GM20000 (cell line): ENCODE data around the gene ISLR2.

Experiments used
- DNase-seq: peaks from one replicate; pipeline ENCODE4 v3.0.0; 2012; ENCODE audit warnings: low spot score
- TF ChIP-seq, protein P1 (sequence below): IDR thresholded peaks from 2 replicates; pipeline ENCODE4 v1.5.1; 2012; ENCODE audit warnings: mild to moderate bottlenecking, control low read depth; ENCODE audit errors: extremely low read depth, missing control alignments

Gene ISLR2

DNA sequence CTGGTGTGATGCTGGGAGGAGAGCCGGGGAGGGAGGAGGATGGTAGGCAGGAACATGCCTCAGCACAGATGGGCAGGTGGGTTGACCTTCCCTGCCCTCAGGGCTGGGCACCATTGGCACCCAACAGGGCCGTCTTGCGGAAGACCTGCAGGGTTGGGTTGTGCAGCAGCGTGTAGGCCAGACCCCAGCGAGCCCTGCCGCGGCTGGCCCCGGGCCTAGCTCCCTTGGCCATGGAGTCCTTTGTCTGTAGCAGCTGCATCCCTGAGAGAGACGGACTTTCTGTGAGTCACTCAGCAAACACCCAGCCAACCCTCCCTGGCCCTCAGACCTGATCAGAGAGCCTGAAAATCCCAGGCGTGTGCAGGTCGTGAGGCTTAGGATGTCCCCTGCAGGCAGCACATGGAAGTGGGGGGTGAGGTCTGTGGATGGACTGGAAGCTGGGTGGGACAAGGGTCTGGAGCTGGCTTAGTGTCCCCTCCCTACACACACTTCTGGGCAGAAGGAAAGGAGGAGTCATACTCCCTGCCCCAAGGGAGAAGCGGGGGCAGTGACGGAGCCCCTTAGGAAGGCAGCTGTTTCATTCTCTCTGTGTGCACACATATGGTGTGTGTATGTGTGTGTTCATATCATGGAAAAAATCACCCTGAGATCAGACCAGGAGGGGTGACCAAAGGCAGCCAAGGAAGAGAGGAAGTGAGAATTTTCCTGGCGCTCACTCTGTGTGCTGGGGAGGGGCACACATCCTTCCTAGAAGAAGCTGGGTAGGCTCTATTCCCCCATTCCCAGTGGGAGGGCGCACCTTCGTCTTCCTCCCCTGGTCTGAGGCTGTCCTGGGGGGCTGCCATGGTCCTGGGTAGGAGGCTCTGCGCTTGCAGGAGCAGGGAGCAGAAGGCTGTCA is 49.8 kb downstream of the ISLR2 start:
- DNase-seq = no peak
- TF ChIP-seq, protein P1, sequence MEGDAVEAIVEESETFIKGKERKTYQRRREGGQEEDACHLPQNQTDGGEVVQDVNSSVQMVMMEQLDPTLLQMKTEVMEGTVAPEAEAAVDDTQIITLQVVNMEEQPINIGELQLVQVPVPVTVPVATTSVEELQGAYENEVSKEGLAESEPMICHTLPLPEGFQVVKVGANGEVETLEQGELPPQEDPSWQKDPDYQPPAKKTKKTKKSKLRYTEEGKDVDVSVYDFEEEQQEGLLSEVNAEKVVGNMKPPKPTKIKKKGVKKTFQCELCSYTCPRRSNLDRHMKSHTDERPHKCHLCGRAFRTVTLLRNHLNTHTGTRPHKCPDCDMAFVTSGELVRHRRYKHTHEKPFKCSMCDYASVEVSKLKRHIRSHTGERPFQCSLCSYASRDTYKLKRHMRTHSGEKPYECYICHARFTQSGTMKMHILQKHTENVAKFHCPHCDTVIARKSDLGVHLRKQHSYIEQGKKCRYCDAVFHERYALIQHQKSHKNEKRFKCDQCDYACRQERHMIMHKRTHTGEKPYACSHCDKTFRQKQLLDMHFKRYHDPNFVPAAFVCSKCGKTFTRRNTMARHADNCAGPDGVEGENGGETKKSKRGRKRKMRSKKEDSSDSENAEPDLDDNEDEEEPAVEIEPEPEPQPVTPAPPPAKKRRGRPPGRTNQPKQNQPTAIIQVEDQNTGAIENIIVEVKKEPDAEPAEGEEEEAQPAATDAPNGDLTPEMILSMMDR = no peak

DNA sequence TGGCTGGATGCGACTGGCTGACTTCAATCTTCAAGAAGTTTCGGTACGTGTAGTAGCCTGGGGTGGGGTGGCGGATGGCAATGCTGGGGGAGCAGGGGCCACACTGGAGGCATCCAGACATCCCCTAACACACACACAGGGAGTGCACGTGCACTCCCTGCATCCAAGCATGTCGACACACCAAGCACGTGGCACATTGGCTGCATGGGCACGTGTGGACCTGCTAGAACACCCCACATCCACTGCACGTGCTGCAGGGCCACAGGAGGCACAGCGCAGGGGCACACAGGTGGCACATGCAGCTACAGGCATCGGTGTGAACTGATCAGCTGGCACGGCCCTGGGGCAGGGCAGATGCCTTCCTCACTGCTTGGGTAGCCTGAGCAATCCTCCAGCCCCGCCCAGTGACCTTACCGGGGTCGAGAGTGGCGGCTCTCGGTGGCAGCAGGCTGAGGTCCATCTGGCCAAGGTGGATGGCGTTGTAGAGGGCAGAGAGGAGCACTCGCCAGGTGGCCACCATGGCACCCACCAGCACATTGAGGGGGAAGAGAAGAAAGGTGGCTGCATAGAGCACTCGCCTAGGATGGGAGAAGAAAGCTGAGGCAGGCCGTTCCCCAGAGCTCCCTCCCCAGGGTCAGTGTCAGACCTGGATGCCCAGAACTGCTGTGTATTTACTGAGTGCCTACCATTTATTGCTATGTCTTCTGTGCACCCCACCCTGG is 50.7 kb downstream of the ISLR2 start:
- DNase-seq = no peak

DNA sequence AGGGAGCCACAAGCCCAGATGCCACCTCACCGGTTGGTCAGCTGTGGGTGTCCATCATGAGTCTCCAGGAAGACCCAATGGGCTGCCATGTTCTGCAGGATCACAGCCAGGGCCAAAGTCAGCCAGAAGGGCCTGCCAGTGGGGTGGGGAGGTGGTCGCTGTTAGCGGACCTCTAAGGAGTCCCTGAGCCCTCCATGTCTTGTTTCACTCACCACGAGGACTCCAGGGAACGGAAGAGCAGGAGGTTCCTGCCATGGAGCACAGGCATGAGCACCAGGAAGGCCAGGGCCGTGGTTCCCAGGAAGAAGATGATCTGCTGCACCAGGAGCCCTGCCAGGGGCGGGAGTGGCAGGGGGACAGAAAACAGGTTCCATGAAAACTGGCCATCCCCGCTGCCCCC is 51.7 kb downstream of the ISLR2 start:
- DNase-seq = no peak
- TF ChIP-seq, protein P1 = no peak

More for the DNA sequence above, 50.7 kb downstream of the ISLR2 start:
- TF ChIP-seq, protein P1 = no peak

DNA sequence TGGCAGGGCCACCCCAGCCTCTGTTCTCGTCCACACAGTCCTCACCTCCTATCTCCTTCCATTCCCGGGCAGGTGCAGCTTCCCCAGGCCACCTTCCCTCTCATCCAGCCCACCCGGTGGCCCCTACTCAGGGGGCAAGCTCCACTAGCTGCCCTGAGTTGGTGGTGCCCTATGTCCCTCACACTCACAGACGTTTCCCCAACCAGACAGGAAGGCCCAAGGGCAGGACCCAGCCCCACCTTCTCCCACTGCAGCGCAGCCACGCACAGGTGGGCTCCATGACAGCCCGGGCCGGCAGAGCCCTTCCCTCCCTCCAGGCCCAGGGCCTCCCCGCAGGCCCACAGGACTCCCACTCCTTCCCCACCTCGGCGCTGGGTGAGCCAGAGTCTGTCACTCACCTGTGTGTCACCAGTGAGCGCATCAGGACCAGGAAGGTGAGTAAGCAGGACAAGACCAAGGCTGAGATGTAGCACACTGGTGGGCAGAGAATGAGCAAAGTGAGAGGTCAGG is 54.3 kb downstream of the ISLR2 start:
- TF ChIP-seq, protein P1 = no peak
- DNase-seq = no peak

DNA sequence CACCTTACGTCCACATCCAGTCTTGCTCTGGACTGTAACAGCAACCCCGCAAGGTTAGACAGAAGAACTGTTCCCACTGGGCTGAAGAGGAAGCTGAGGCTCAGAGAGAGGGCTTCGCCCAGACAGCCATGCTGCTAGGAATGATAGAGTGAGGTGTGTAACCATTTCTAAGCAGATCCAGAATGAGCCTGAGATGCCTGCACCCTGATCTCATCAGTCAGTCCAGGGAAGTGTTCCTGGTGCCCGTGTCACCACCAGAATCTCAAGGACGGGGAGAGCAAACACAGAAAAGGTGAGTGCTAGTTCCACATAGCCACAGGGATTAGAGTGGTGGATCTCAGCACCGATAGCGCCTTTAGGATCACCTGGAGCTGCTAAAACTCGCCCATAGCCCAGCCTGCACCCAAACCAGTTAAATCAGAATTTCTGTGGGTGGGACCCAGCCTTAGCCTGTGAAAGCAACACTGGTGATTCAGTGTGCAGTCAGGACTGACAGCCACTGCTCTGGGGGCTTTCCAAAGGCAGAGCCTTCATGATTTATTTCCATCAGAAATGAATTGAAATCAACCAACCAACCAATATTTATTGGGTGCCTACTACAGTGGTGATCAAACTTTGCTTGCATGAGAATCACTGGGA is 55.4 kb downstream of the ISLR2 start:
- DNase-seq = no peak
- TF ChIP-seq, protein P1 = no peak
